Activated CD8-positive, alpha-beta memory T cell treated with anti-CD3 and anti-CD28 coated beads for 1 hour (primary cell): ENCODE measurements around the gene SLC27A5.
"Not testable (repeated sequence)": the region's sequence is repeated elsewhere in the genome, so short reads cannot be mapped to it uniquely, and the experiment has no call there.

ENCODE experiments used
- DNase-seq, 2 donors: peaks; one replicate each; pipeline ENCODE4 v3.0.0-alpha.2; 2020; ENCODE audit warnings: low read depth in 1 of 2; ENCODE audit errors: extremely low read depth in 1 of 2

The SLC27A5 gene

DNA sequence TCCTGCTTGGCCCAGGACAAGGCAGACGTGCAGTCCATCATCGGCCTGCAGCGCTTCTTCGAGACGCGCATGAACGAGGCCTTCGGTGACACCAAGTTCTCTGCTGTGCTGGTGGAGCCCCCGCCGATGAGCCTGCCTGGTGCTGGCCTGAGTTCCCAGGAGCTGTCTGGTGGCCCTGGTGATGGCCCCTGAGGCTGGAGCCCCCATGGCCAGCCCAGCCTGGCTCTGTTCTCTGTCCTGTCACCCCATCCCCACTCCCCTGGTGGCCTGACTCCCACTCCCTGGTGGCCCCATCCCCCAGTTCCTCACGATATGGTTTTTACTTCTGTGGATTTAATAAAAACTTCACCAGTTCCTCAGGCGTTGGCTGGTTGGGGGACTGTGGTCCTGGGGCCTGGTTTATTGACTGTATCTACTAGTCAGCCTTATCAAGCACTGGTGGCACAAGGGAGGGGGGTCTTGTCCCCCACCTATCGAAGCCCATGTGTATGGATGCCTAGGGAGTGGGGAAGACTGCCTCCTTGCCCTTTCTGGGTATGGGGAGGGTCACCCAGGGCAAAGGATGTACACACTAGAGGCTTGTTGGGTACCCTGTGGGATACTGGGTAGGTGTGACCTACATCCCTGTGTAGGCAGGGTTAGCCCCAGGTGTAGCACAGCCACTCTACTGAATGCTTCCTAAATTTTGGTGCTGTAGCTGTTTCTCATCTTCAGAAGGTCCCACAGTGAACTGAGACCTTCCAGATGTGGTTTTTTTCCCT, 38.8 kb upstream of the SLC27A5 start:
- DNase-seq: no peak

DNA sequence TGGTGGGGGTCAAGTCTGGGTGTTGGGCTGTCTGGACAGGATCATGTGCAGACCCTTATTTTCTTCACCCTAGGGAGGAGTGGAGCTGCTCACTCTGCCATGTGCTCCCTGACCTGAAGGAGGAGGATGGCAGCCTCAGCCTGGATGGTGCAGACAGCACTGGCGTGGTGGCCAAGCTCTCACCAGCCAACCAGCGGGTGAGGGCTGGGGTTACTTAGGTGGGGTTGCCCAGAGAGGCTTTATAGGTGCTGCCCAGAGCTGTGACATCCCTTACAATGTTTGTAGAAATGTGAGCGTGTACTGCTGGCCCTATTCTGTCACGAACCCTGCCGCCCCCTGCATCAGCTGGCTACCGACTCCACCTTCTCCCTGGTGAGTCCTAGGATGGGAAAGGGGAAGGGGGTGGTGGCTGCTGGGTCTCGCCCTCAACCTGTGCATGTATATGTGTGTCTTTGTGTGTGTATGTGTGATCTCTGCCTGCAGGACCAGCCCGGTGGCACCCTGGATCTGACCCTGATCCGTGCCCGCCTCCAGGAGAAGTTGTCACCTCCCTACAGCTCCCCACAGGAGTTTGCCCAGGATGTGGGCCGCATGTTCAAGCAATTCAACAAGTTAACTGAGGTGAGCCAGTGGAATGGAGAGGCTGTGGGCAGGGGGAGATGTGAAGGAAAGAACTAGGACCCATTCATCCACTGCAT, 38.0 kb upstream of the SLC27A5 start:
- DNase-seq: no peak

DNA sequence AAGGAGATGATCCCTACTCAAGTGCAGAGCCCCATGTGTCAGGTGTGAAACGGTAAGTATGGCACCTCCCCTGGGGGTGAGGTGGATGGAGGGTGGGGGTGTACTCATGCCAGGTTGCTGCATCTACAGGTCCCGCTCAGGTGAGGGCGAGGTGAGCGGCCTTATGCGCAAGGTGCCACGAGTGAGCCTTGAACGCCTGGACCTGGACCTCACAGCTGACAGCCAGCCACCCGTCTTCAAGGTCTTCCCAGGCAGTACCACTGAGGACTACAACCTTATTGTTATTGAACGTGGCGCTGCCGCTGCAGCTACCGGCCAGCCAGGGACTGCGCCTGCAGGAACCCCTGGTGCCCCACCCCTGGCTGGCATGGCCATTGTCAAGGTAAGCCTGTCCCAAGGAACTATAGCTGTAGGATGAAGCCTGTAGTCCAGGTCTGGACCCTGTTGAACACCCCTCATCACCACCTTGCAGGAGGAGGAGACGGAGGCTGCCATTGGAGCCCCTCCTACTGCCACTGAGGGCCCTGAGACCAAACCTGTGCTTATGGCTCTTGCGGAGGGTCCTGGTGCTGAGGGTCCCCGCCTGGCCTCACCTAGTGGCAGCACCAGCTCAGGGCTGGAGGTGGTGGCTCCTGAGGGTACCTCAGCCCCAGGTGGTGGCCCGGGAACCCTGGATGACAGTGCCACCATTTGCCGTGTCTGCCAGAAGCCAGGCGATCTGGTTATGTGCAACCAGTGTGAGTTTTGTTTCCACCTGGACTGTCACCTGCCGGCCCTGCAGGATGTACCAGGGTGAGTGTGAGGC, 37.3 kb upstream of the SLC27A5 start:
- no peak for DNase-seq

DNA sequence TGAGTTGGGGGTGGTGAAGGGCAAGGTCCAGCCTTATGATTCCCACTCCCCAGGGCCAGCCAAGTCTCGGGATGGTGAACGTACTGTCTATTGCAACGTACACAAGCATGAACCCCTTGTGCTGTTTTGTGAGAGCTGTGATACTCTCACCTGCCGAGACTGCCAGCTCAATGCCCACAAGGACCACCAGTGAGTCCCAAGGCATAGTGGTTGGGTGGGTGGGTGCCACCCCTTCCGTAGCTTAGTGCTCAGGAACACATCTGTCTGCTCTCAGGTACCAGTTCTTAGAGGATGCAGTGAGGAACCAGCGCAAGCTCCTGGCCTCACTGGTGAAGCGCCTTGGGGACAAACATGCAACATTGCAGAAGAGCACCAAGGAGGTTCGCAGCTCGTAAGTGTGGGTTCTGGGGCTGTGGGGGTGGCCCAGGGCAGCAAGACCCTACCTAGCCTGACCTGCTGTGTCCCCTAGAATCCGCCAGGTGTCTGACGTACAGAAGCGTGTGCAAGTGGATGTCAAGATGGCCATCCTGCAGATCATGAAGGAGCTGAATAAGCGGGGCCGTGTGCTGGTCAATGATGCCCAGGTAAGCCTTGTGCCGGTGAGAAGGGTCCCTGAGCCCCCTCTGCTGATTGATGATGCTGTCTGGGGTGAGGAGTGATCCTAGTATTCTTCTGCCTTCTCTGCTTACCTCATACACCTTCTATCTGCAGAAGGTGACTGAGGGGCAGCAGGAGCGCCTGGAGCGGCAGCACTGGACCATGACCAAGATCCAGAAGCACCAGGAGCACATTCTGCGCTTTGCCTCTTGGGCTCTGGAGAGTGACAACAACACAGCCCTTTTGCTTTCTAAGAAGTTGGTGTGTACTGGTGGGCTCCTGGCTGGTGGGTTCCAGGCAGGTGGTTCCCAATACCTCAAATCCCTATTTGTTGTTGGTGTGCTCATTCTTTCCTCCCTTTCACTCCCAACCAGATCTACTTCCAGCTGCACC, 35.8 kb upstream of the SLC27A5 start:
- DNase-seq: no peak

DNA sequence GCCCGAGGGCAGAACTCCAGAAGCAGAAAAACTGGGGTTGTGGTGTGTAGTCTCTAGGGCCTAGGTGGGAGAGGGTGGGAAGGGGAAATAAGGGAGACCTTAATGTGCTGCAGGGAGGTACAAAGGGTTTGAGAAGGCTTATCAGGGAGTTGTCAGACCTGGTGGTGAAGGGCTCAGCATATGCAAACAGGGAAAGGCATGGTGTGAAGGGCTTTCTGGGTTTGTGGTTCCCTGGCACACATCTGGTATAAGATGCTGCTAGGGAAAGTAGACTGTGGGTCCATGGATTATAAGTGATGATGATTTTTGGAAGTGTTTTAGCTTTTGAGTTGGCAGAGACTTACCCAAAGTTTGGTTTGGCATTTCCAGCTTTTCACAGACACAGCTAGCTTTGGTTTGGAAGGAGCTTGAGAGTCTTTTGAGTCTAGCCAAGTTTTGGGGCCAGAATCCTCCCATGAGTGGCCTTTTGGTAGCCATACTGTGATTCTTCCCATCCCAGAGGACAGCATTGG, 34.3 kb upstream of the SLC27A5 start:
- DNase-seq: no peak

DNA sequence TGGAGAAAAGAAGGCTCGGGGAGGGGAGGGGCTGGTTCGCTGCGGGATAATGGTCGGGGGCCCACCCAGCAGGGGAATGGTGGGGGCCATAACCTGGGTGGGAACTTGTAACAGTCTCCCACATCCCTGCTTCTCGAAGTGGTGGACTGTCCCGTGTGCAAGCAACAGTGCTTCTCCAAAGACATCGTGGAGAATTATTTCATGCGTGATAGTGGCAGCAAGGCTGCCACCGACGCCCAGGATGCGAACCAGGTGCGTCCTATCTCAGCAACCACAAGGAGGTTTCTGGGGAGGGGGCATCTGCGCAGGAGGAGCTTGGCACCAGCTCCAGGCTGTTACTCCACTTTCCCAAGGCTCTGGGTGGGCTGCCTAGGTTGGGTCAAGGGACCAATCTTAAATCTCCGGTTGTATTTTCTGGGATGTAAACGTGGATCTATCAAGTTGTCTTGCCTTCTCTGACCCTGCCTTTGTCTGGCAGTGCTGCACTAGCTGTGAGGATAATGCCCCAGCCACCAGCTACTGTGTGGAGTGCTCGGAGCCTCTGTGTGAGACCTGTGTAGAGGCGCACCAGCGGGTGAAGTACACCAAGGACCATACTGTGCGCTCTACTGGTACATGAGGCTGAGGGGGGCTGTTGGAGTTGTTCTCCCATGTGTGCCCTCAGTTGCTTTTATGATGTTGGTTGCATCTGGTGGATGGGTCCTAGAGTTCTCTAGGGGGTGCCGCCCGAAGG, 33.7 kb upstream of the SLC27A5 start:
- no peak for DNase-seq

DNA sequence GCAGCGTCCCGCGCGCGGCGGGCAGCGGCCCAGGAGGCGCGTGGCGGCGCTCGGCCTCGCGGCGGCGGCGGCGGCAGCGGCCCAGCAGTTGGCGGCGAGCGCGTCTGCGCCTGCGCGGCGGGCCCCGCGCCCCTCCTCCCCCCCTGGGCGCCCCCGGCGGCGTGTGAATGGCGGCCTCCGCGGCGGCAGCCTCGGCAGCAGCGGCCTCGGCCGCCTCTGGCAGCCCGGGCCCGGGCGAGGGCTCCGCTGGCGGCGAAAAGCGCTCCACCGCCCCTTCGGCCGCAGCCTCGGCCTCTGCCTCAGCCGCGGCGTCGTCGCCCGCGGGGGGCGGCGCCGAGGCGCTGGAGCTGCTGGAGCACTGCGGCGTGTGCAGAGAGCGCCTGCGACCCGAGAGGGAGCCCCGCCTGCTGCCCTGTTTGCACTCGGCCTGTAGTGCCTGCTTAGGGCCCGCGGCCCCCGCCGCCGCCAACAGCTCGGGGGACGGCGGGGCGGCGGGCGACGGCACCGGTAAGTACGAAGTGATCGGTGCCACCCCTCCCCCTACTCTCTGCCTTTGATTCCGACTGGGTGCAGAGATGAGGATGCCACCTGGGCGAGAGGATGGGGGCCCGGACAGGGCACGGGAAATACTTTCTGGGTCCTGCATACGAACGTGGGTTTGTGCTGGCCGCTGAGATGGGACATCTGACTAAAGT, 32.9 kb upstream of the SLC27A5 start:
- DNase-seq: peak in 1 of 2 donors; percentile 64

DNA sequence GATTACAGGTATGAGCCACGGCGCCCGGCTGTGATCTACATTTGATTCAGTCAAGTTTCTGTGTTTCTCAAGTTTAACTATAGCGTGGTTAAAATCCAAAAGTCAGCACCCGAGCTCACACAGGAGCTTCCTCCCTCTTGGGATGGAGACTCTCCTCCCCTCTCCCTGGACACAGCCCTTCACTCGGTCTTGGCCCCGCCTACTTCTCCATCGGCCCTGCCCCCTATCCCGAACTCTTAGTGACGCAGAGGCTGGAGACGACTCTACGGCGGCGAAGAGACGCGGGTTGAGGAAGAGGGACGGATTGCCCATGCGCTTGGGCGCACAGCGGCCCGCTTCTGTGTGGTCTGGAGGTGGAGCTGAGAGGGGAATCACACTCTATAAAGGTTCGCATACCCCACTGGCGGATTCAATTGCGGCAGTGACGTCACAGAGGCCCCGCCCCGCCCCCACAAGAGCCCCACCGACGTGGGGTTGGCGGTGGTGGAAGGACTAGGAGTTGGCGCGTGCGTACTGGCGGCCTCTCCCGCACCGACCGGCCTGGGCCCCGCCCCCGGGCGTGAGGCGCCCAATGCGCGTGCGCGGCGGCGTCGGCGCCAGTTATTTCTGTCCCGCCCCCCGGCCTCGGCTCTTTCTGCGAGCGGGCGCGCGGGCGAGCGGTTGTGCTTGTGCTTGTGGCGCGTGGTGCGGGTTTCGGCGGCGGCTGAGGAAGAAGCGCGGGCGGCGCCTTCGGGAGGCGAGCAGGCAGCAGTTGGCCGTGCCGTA, 32.2 kb upstream of the SLC27A5 start, which contains the start of gene TRIM28:
Gene TRIM28, plus strand, starts transcription at position 239 of the 765 bp plus-strand sequence. CDS start 694 bp downstream, outside the sequence.
- DNase-seq: peak; percentile 100

DNA sequence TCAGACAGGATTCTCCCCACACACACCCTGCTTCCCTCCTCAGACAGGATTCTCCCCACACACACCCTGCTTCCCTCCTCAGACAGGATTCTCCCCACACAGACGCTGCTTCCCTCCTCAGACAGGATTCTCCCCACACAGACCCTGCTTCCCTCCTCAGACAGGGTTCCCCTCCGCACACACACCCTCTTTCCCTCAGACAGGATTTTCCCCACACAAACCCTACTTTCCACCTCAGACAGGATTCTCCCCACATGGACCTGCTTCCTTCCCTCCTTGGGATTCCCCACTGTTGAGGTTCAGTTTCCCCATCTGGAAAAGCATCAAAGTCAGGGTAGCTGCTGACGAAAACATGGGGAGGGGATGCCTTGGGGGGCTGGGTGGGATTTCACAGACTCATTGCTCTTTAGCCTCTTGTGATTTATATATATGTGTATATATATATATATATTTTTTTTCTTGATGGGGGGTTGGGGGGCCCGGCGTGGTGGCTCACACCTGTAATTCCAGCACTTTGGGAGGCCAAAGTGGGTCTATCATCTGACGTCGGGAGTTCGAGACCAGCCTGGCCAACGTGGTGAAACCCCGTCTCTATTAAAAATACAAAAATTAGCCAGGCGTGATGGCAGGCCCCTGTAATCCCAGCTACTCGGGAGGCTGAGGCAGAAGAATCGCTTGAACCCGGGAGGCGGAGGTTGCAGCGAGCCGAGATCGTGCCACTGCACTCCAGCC, 31.0 kb upstream of the SLC27A5 start:
- not testable (repeated sequence) for DNase-seq

DNA sequence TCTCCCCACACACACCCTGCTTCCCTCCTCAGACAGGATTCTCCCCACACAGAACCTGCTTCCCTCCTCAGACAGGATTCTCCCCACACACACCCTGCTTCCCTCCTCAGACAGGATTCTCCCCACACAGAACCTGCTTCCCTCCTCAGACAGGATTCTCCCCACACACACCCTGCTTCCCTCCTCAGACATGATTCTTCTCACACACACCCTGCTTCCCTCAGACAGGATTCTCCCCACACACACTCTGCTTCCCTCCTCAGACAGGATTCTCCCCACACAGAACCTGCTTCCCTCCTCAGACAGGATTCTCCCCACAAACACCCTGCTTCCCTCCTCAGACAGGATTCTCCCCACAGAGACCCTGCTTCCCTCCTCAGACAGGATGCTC, 27.4 kb upstream of the SLC27A5 start:
- DNase-seq: not testable (repeated sequence)

DNA sequence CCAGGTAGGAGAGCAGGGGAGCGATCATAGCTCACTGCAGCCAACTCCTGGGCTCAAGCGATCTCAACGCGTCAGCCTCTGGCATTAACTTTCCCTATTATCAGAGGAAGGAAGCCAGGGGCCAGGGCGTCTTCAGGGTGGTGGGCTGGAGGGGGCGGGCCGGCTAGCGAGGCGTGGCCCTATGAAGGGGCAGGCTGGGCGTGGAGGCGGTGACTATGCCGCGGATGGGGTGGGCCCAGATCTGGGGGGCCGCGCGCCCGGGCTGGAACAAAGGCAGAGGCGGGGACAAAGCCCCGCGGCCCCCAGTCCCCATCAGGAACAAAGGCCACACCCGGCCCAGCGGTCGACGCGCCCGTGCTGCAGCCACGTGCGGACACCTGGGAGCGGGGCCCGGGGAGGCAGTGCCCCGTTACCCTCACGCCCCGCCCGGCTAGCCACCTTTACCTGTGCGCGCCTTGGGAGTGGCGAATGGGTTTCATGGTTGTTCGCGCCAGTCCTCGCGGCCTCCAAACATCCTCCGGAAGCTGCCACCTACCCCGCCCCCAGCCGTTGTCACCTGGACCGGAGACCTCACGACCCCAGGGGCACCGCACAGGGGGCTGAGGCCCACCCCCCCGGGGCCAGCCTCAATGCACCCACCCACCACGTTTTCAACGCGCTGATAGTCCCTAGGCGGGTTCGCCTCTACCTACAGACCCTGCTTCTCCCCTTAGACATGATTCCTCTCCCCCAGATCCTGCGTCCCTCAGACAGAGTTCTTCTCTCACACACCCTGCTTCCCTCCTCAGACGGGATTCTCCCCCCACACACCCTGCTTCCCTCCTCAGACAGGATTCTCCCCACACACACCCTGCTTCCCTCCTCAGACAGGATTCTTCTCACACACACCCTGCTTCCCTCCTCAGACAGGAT, 26.7 kb upstream of the SLC27A5 start:
- DNase-seq: no peak

DNA sequence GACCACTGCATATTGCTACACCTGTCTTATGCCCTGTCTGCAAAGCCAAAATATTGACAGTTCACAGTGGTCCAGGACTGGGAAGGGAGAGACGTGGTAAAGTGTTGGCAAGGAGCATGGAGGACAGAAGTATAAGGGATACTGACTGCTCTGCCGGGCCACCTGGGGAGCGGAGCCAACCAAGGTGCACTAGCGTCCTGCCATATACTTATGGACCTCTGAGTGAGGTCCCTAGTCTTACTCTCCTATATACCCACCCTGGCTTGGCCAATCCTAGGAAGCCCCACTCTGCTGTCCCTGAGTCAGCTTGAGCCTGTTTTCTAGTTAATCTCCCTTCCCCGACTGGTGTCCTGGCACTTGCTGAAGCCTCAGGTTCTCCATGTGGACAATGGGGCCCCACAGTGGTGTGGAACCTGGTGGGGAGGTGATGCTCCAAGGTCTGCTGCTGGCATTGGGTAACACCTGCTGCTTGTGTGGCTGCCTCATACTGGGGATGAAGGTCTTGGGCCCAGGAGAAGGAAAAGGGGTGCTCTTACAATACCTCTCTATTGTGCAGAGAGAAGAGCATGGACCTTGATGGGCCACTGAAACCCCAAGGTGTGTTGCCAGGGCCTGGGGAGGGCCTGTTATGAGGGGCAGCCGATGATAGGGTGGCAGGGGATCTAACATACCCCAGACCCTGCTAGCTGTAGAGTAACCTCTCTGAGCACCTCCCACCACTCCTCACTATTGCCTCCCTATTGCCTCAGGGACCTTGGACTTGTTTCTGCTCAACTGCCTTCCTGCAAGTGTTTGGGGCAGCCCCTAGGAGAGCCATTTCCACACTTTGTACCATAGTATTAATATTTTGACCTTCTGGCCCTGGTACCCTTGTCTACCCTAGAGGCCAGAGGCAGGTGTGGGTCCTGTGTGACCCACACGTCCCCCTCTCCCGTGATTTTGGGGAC, 25.3 kb upstream of the SLC27A5 start:
- DNase-seq: no peak

DNA sequence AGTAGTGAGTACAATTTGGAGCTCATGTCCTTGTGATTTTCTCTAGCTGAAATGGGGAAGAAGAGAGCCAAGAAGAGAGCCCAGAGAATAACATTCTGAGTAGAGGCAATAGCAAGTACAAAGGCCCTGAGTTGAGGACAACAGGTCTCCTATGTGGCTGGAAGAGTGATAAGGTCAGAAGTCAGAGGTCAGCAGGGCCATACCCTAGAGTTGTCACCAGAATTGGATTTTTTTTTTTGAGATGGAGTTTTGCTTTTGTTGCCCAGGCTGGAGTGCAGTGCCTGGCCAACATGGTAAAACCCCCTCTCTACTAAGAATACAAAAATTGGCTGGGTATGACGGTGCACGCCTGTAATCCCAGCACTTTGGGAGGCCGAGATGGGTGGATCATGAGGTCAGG, 24.1 kb upstream of the SLC27A5 start:
- DNase-seq: no peak

DNA sequence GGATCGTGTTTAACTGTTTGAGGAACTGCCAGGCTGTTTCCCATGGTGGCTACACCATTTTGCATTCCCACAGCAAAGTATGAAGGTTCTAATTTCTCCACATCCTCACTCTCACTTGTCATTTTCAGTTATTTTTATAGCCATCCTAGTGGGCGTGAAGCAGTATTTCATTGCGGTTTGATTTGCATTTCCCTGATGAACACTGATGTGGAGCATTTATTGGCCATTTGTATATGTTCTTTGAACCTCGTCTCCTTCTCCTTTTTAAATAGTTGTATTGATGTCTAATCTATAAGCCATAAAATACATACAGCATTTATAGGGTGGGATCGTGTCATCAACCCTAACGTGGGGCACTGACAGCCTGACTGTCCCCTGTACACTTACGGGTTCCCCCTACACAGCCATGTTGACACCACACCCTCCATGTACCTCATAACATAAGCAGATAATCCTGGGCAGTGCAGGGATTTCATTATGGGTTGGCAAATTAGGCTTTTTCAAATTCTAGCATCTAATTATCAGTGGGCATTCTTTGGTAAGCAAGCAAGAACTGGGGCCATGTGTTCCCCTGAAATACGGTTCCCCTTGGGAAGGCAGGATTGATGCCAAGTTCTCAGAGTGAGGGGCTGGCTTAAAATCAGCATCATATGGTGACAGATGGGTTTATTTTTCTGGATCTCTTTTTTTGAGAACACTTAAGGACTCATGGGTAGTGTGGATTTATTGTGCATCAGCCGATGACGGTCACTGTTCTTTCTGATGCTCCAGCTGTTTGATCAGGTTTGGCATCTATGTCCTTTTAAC, 19.4 kb upstream of the SLC27A5 start:
- DNase-seq: no peak
